Aorta (tissue), 5 donors: ENCODE data around the gene TMEM151B. TPM values are rescaled to one million over a fixed set of nuclear protein-coding genes. Genes with fewer than 3 reads are reported as not detected.

ENCODE experiments used
- ATAC-seq: fragments of 200-7000 bp; cut with Tn5 transposase; one replicate; pipeline ENCODE4 v1.9.1; 2022; ENCODE audit warnings: moderate library complexity; ENCODE audit not compliant: low FRiP score
- DNase-seq, 2 donors: peaks; one replicate each; pipeline ENCODE4 v3.0.0-alpha.2; 2020
- H3K27ac ChIP-seq, 2 donors: one replicate each; pipeline ENCODE4 v1.5.1; 2013; ENCODE audit warnings: low read length in 2 of 2, mild to moderate bottlenecking in 2 of 2, moderate library complexity in 2 of 2, control low read depth in 1 of 2, inconsistent platforms in 1 of 2, low read depth in 1 of 2
- H3K27me3 ChIP-seq, 2 donors: one replicate each; pipeline ENCODE4 v1.6.1; 2013; ENCODE audit warnings: control low read depth in 1 of 2, low read length in 1 of 2, mild to moderate bottlenecking in 1 of 2, moderate library complexity in 1 of 2; ENCODE audit not compliant: insufficient read depth in 2 of 2, control insufficient read depth in 1 of 2
- H3K36me3 ChIP-seq, 2 donors: one replicate each; pipeline ENCODE4 v1.6.1; 2013; ENCODE audit warnings: control low read depth in 1 of 2, low read length in 1 of 2, mild to moderate bottlenecking in 1 of 2; ENCODE audit not compliant: insufficient read depth in 2 of 2, control insufficient read depth in 1 of 2
- H3K4me1 ChIP-seq, 2 donors: one replicate each; pipeline ENCODE4 v1.6.1; 2013; ENCODE audit warnings: low read length in 2 of 2, control low read depth in 1 of 2, mild to moderate bottlenecking in 1 of 2, moderate library complexity in 1 of 2; ENCODE audit not compliant: insufficient read depth in 2 of 2, control insufficient read depth in 1 of 2
- H3K4me3 ChIP-seq, 2 donors: one replicate each; pipeline ENCODE4 v1.5.1; 2013; ENCODE audit warnings: low read length in 2 of 2, control low read depth in 1 of 2, mild to moderate bottlenecking in 1 of 2
- H3K9me3 ChIP-seq: one replicate; pipeline ENCODE4 v1.6.1; 2013; ENCODE audit warnings: mild to moderate bottlenecking, low read length; ENCODE audit not compliant: control insufficient read depth
- WGBS, 2 donors: extraction: QIAGEN DNeasy Blood & Tissue Kit; methylation state at CpG; one replicate each; pipeline ENCODE4 v1.1.7; 2013; 5-methylcytosine and 5-hydroxymethylcytosine counted together
- intact Hi-C, 2 donors: fragments of 100-400 bp; cut with DNase I; formaldehyde crosslinking; loops; one replicate each; pipeline versions ENCODE4 v1.14.2 to v1.15.0; 2022
- polyA plus RNA-seq, 2 donors: library from polyadenylated mRNA; stranded (reverse); fragments of 200-250 nt; gene quantifications; one replicate each; pipeline ENCODE4 v1.2.3, GENCODE V29; 2013
- total RNA-seq, 2 donors: library from RNA; stranded (reverse); fragmentation: NEBNext Ultra II Directional; extraction: Animal tissue kit (Norgen Biotek cat#: 25700); gene quantifications; one replicate each; pipeline ENCODE4 v1.2.1, GENCODE V29; 2021
- donor health status: healthy with polysubstance abuse.
- donor health status: Bipolar disorder and iron deficiency.
- donor health status: DM: no; HTN: no; CAD: no.
- donor health status: DM: no; HTN: no; CAD: no.
- donor health status: DM: yes; HTN: yes; CAD: no.

The TMEM151B gene
- total and polyA plus RNA-seq, 4 donors = not detected

DNA sequence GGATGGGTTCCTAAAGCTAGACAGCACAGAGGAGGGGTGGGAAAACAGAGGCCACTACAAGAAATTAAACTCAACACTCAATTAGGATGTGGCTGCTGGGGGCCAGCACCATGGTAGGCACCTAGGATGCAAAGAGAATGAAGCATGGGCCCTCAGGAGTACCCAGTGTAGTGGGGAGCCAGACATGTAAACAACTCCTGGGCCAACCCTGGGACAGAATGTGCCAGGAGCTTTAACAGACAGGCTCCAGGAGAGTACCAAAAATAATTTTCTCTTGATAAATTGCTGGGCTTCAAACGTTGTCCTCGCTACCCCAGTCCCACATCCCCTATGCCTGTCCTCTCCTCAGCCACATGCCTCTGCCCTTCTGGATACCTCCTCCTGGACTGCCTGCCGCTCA lies 1.7 kb downstream of the TMEM151B start:
- Histone ChIP-seq H3K9me3 (no peaks in the 10 kb centered on the region), H3K4me1 (no peaks in the 10 kb centered on the region), H3K36me3 (no peaks in the 10 kb centered on the region), H3K4me3 (no peak overlapping the region), H3K27ac (no peak overlapping the region), H3K27me3 (no peaks in the 10 kb centered on the region)
- no peak for ATAC-seq
- intact Hi-C loops = no loop called here
- 16% methylated on average over 3 of the region's 3 CpGs for whole genome bisulfite sequencing, 2 donors
- DNase-seq = no peak

DNA sequence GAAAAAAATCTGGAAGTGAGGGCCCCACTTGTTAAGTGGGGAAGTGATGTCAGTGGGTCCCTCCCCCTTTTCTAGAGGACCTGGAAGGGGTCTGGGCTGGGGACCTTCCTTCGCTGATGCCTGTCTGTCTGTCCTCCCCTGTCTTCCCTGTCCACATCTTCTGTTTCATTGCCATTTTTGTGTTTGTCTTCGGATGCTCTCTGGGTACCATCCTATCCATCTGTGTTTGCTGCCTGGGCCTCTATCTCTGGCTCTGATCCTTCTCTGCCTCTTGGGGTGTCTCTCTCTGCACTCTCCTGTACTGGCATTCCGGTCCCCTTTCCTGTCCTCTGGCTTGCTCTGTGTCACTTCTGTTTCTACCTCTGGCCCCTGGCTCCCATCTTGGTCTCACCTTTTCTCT lies 2.3 kb downstream of the TMEM151B start:
- DNase-seq (no peak), ATAC-seq (no peak)
- 91 to 94% methylated on average over 3 of the region's 3 CpGs for WGBS, 2 donors
- no peaks in the 10 kb centered on the region for H3K4me1 ChIP-seq
- H3K27me3 ChIP-seq = no peaks in the 10 kb centered on the region
- intact Hi-C loops = no loop called here
- H3K9me3 ChIP-seq = no peaks in the 10 kb centered on the region
- H3K4me3 ChIP-seq = no peak overlapping the region
- H3K36me3 ChIP-seq = no peaks in the 10 kb centered on the region
- H3K27ac ChIP-seq = no peak overlapping the region

DNA sequence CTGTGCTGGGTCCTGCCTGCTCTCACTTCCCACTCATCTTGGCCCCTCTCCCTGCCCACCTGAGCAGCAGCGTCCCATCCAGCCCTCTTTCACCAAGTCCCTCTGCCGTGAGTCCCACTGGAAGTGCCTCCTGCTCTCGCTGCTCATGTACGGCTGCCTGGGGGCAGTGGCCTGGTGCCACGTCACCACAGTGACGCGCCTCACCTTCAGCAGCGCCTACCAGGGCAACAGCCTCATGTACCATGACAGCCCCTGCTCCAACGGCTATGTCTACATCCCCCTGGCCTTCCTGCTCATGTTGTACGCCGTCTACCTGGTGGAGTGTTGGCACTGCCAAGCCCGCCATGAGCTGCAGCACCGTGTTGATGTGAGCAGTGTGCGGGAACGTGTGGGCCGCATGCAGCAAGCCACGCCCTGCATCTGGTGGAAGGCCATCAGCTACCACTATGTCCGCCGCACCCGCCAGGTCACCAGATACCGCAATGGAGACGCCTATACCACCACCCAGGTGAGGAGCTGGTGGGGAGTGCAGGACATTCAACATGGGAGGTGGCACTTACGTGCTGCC lies 2.8 kb downstream of the TMEM151B start:
- DNase-seq (no peak), ATAC-seq (no peak)
- Histone ChIP-seq H3K9me3 (no peaks in the 10 kb centered on the region), H3K27me3 (no peaks in the 10 kb centered on the region), H3K27ac (no peak overlapping the region), H3K36me3 (no peaks in the 10 kb centered on the region), H3K4me3 (no peak overlapping the region), H3K4me1 (no peaks in the 10 kb centered on the region)
- WGBS, 2 donors = 85 to 87% methylated on average over 23 of the region's 23 CpGs
- intact Hi-C loops = no loop called here

DNA sequence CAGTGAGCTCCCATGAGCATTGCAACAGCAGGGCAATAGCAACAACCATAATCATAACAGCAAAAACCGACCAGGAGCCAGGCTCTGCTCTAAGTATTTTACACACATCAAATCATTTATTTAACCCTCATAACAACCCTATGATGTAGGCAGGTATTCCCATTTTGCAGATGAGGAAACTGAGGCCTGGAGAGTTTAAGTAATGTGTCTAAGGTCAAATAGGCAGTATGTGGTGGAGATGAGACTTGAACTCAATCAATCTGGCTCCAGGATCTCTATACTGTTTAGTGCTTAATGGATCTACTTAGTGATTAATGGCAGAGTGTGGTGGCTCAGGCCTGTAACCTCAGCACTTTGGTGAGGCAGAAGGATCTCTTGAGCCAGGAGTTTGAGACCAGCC lies 3.4 kb downstream of the TMEM151B start:
- H3K4me1 ChIP-seq = no peaks in the 10 kb centered on the region
- no peak overlapping the region for H3K27ac ChIP-seq
- 51 to 67% methylated on average over 1 of the region's 1 CpG for WGBS, 2 donors
- ATAC-seq (no peak), DNase-seq (no peak)
- H3K27me3 ChIP-seq = no peaks in the 10 kb centered on the region
- no peaks in the 10 kb centered on the region for H3K36me3 ChIP-seq
- intact Hi-C loops = no loop called here
- H3K4me3 ChIP-seq = no peak overlapping the region
- H3K9me3 ChIP-seq = no peaks in the 10 kb centered on the region

DNA sequence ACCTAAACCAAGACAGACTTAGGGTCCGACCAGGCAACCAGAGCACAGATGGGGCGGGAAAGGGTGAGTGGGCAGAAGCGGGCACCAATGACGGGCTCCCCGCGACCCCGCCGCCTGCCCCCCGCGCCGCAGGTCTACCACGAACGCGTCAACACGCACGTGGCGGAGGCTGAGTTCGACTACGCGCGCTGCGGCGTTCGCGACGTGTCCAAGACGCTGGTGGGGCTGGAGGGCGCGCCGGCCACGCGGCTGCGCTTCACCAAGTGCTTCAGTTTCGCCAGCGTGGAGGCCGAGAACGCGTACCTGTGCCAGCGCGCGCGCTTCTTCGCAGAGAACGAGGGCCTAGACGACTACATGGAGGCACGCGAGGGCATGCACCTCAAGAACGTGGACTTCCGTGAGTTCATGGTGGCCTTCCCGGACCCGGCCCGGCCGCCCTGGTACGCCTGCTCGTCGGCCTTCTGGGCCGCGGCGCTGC lies 5.1 kb downstream of the TMEM151B start:
- intact Hi-C loops = no loop called here
- ATAC-seq (no peak), DNase-seq (no peak)
- H3K4me1 ChIP-seq = no peaks in the 10 kb centered on the region
- WGBS, 2 donors = 71 to 81% methylated on average over 59 of the region's 59 CpGs
- H3K36me3 ChIP-seq = no peaks in the 10 kb centered on the region
- no peak overlapping the region for H3K27ac ChIP-seq
- H3K4me3 ChIP-seq = no peak overlapping the region
- H3K9me3 ChIP-seq = no peaks in the 10 kb centered on the region
- no peaks in the 10 kb centered on the region for H3K27me3 ChIP-seq

DNA sequence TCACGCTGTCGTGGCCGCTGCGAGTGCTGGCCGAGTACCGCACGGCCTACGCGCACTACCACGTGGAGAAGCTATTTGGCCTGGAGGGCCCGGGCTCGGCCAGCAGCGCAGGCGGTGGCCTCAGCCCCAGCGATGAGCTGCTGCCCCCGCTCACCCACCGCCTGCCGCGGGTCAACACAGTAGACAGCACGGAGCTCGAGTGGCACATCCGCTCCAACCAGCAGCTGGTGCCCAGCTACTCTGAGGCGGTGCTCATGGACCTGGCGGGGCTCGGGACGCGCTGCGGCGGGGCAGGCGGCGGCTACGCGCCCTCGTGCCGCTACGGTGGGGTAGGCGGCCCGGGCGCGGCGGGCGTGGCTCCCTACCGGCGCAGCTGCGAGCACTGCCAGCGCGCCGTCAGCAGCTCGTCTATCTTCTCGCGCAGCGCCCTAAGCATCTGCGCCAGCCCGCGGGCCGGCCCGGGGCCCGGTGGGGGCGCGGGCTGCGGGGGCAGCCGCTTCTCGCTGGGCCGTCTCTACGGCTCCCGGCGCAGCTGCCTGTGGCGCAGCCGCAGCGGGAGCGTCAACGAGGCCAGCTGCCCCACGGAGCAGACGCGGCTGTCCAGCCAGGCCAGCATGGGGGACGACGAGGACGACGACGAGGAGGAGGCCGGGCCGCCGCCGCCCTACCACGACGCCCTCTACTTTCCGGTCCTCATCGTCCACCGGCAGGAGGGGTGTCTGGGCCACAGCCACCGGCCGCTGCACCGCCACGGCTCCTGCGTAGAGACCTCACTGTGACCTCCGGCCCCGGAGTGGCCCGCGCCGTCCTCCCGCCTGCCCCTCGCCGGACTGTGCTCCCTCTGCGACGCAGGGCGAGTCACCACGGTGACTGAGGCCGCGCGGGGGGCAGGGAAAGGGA lies 5.7 kb downstream of the TMEM151B start:
- H3K4me1 ChIP-seq = no peaks in the 10 kb centered on the region
- DNase-seq (no peak), ATAC-seq (peak; percentile 30)
- 8 to 13% methylated on average over 70 to 109 of the region's 109 CpGs for WGBS, 2 donors
- no peaks in the 10 kb centered on the region for H3K27me3 ChIP-seq
- intact Hi-C loops = no loop called here
- H3K36me3 ChIP-seq = no peaks in the 10 kb centered on the region
- no peaks in the 10 kb centered on the region for H3K9me3 ChIP-seq
- H3K4me3 ChIP-seq = peak overlapping the region in 1 of 2 donors; percentile 3
- H3K27ac ChIP-seq = no peak overlapping the region

DNA sequence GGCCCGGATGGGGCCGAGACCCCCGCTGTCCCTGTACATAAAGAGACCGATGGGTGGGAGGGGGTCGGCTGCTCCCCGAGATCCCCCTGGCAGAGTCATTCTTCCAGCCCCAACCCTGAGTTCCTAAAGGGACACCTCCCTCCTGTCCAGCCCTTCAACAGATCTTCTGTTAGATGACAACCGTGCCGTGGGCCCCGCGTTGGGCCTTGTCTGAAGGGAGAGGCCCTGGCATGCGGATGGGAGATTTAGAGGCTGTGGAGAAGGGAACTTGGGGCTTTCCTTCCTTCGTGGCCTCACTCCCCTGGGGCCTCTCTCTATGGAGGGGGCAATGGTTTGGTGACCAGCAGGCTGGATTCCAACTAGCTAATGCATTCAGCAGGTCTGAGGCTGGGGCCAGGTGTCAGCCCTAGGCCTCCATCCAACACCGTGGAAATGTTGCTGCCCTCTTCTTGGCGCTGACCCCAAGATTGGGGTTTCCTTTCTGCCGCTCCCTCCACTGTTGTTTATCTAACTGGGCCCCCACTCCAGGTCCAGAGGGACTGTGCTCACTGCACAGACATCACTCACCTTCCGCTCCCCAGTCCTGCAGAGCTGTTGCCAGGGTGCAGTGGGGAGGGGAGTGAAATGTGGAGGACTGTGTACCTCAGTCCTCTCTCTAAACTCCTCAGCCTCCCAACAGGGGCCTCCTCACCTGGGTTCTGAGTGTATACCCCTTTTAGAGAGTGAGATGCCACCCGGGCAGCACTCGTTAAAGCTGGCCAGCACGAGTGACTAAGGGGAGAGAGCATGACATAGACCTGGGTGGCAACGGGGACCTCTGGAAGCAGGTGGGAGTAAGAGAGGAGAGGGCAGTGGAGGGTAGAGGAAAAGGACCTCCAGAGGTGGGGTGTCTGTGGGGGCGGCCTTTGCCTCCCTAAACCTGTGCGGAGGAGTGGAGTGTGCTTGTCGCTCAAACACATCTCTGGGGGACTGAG lies 6.7 kb downstream of the TMEM151B start:
- intact Hi-C loops = no loop called here
- 85 to 87% methylated on average over 23 of the region's 23 CpGs for WGBS, 2 donors
- Histone ChIP-seq H3K27ac (no peak overlapping the region), H3K4me1 (no peaks in the 10 kb centered on the region), H3K36me3 (no peaks in the 10 kb centered on the region), H3K9me3 (no peaks in the 10 kb centered on the region), H3K4me3 (no peak overlapping the region), H3K27me3 (no peaks in the 10 kb centered on the region)
- ATAC-seq (no peak), DNase-seq (no peak)

DNA sequence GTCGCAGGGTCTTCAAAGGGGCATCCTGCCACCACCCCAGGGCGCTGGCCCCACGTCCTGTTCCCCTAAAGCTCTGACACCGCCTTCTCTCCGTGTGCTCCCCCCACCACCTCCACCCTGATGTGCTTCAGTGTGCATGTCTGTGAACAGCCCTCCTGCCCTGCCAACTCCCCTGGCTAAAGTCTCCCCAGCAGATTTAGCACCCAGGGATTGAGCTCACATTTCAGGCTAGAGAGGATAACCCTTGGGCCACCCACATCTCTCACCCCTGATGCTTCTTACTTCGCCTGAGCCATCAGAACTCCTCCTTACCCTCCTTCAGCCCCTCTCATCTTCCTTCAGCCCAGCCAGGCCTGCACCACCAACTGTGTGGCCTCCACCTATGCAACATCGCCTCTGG lies 7.5 kb downstream of the TMEM151B start:
- DNase-seq (no peak), ATAC-seq (no peak)
- Histone ChIP-seq H3K36me3 (no peaks in the 10 kb centered on the region), H3K4me1 (no peaks in the 10 kb centered on the region), H3K27ac (no peak overlapping the region), H3K4me3 (no peak overlapping the region), H3K27me3 (no peaks in the 10 kb centered on the region), H3K9me3 (no peaks in the 10 kb centered on the region)
- WGBS, 2 donors = 86 to 87% methylated on average over 7 of the region's 7 CpGs
- intact Hi-C loops = no loop called here
